ENCODE measurements around the gene XYLB.
"Not testable (repeated sequence)": the region's sequence is repeated elsewhere in the genome, so short reads cannot be mapped to it uniquely, and the experiment has no call there.

XYLB gene

DNA sequence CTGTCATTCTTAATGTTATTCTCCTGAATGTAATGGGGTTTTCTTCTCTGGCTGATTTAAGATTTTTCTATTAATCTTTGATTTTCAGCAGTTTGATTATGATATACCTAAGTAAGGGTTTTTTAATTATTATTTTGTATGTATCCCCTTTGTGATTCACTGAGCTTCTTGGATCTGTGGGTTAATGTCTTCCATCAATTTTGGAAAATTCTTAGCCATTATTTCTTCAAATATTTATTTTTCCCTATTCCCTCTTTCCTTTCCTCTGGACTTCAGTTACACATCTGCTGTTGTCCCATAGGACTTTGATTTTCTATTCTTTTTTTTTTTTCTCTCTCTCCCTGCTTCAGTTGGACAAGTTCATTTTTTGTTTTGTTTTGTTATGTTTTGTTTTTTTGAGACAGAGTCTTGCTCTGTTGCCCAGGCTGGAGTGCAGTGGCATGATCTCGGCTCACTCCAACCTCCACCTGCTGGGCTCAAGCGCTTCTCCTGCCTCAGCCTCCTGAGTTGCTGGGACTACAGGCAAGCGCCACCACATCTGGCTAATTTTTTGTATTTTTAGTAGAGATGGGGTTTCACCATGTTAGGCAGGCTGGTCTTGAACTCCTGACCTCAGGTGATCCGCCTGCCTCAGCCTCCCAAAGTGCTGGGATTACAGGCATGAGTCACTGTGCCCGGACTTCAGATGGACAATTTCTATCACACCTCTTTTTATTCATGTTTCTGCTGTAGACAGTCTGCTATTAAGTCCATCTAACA is 40.6 kb downstream of the XYLB start:
- no peak for DNase-seq

DNA sequence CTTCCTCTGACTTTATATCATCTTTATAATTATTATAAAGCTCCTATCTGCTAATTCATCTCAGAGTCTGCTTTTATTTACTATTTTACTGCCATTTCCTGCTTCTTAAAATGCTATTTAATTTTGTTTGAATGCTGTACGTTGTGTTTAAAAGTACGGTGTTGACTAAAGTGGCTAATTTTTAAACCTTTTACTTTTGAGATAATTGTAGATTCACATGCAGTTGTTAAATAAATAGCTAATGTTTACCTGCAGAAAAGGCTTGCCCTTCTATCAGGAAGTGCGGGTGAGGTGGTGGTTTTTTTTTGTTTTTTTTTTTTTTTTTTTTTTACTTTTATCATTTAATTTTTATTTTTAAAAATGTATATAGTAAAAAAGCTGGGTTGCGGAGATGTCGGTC is 41.3 kb downstream of the XYLB start:
- DNase-seq, result no peak

GRCh38 chr3:38392604-38393163 is 46.1 kb downstream of the XYLB start:
- DNase-seq, result no peak

GRCh38 chr3:38396239-38396638 is 49.7 kb downstream of the XYLB start:
- no peak for DNase-seq

DNA sequence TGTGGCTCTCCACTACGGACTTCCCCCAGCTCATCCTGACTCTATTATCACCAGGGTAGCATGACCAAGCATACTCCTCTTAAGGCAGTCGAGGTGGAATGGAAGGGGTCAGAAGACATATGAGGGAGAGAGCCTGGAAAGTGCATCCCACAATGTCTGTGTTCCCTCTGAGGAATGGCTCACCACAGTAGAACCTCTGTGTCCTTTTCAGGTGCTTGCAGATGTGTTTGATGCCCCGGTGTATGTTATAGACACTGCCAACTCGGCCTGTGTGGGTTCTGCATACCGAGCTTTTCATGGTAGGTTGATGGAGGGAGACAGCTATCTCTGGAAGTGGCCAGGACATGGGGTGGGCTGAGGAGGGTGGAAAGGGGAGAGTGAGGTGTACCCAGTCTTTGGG is 50.3 kb downstream of the XYLB start:
- no peak for DNase-seq

- no peak for DNase-seq
Observed at GRCh38 chr3:38397320-38397719, 50.7 kb downstream of the XYLB start.

- DNase-seq, result no peak
Observed at GRCh38 chr3:38401246-38401962, 54.8 kb downstream of the XYLB start.

GRCh38 chr3:38404286-38404685 is 57.7 kb downstream of the XYLB start:
- no peak for DNase-seq

DNA sequence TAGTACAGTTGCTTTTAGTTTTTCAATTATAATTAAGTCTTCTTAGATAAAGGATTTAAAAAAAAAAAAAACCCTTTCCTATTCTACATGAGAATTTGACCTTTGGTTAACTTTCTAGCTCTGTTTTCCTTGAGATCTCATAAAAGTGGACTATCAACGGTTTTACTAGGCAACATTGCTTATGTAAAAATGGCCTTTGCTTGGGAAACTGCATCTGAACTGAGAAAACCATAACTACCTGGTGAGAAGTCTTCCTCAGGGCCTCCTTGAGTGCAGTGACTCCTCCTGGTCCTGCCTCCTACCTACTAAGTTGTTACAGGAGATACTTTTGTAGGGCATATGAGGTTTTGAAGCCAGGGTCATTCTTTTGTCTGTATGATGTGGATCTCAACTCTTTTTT is 65.0 kb downstream of the XYLB start:
- DNase-seq, result no peak

DNA sequence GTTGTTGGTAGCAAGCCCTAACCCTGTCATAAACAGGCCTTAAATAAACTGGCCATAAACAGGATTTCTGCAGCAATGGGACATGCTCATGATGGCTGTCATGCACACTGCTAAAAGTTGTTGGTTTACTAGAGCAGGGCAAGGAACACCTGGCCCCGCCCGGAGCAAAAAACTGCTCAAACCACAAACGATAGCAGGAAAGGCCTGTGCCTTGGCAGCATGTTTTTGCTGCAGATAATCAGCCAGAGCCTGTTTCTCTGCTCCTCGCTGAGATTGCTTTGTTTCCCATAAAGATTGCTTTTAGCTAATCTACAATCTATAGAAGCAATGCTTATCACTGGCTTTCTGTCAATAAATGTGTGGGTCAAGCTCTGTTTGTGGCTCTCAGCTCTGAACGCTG is 74.2 kb downstream of the XYLB start:
- not testable (repeated sequence) for DNase-seq

DNA sequence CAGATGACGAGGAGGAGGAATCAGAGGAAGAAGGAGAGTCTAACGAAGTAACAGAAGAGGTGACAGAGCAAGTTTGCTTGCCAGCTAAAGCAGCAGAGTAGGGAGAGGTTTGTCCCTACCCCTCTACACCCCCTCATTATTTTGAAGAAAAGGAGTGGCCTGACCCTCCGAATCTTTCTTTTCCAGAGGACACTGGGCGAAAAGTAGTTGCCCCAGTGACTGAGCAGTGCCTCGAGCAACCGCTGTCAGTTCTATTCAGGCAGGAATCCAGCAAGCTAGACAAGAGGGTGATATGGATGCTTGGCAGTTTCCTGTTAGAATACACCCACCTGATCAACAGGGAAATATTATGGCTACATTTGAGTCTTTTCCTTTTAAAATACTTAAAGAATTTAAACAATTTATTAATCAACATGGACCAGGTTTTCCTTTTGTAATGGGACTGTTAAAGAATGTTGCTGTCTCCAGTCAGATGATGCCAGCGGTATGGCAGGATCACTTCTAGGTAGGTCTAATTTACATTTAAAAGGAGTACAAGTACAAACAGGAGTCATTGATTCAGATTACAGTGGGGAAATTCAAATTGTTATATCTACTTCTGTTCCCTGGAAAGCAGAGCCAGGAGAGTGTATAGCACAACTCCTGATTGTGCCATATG is 75.2 kb downstream of the XYLB start:
- DNase-seq, result no peak

- DNase-seq, result not testable (repeated sequence)
Observed at GRCh38 chr3:38426798-38427426, 80.3 kb downstream of the XYLB start.

DNA sequence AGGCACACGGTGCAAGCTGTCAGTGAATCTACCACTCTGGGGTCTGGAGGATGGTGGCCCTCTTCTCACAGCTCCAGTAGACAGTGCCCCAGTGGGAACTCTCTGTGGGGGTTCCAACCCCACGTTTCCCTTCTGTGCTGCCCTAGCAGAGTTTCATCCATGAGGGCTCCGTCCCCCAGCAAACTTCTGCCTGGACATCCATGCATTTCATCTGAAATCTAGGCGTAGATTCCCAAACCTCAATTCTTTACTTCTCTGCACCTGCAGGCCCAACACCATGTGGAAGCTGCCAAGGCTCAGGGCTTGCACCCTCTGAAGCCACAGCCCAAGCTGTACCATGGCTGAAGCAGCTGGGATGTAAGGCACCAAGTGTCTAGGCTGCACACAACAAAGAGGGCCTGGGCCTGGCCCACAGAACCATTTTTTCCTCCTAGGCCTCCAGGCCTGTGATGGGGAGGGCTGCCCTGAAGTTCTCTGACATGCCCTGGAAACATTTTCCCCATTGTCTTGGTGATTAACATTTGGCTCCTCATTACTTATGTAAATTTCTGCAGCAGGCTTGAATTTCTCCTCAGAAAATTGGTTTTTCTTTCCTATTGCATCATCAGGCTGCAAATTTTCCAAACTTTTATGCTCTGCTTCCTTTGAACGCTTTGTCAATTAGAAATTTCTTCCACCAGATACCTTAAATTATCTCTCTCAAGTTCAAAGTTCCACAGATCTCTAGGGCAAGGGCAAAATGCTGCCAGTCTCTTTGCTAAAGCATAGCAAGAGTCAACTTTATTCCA is 86.5 kb downstream of the XYLB start:
- not testable (repeated sequence) for DNase-seq

DNA sequence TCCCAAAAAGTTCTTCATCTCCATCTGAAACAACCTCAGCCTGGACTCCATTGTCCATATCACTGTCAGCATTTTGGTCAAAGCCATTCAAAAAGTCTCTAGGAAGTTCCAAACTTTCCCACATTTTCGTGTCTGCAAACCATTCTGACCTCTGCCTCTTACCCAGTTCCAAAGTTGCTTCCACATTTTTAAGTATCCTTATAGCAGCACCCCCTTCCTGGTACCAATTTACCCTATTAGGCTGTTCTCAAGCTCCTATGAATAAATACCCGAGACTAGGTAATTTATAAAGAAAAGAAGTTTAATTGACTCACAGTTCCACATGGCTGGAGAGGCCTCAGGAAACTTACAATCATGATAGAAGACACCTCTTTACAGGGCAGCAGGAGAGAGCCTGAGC is 87.1 kb downstream of the XYLB start:
- not testable (repeated sequence) for DNase-seq

GRCh38 chr3:38438436-38439069 is 92.0 kb downstream of the XYLB start:
- not testable (repeated sequence) for DNase-seq

DNA sequence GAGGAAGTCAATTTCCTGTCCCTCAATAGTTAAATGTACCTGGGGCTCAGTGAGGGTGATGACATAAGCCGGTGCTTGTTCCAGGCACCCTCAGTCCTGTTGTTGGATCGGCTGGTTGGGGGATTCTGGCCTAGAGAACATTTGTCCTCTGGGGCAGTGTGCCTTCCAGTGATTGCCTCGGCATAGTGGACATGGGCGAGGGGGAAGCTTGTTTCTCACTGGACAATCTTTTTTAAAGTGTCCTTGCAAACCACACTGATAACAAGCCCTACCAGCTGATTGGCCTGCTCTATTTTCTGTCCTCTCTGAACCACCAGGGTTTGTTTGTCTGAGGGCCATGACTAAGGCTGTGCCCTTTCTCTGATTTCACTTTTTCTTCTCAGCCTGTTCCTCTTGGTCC is 96.6 kb downstream of the XYLB start:
- not testable (repeated sequence) for DNase-seq

- no peak for DNase-seq
Observed at GRCh38 chr3:38446085-38446686, 99.6 kb downstream of the XYLB start.

DNA sequence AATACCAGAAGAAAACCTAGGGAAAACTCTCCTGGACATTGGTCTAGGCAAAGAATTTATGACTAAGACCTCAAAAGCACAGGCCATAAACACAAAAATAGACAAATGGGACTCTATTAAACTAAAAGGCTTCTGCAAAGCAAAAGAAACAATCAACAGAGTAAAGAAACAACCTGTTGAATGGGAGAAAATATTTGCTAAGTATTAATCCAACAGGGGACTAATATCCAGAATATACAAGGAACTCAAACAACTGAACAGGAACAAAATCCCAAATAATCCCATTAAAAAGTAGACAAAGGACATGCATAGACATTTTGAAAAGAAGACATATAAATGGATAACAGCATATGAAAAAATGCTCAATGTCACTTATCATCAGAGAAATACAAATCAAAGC is 100.2 kb downstream of the XYLB start:
- DNase-seq, result no peak

DNA sequence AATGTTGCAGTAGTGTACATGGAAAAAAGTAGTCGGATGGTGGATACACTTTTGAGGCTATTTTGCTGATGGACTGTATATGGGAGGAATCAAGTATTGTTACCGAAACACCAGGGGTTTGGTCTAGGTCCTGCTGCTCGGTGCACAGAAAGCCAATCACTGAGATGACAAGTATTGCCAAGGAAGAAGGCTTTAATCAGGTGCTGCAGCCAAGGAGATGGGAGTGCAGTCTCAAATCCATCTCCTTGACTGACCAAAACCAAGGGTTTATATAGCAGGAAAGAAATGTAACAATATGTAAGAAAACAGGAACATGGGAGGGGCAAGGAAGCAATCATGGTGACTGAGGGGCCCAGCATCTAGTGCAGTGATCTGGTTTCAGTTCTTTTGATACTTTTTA is 104.3 kb downstream of the XYLB start:
- DNase-seq, result no peak
